Suprapubic skin (tissue), 4 donors: Measurements from ENCODE around the gene PRSS33. TPM values are rescaled to one million over a fixed set of nuclear protein-coding genes. Genes with fewer than 3 reads are reported as not detected.
A peak's percentile ranks its signal among the peaks of the same experiment; 100 is the strongest.

Source experiments
- DNase-seq, 2 donors: peaks; one replicate each; pipeline ENCODE4 v3.0.0-alpha.2; 2019; ENCODE audit warnings: low spot score in 2 of 2
- H3K27ac ChIP-seq: fragments of 200-600 bp; sonication (generic); one replicate; pipeline ENCODE4 v1.5.1; 2019
- H3K27me3 ChIP-seq: fragments of 200-600 bp; sonication (generic); one replicate; pipeline ENCODE4 v1.5.1; 2019
- H3K36me3 ChIP-seq: fragments of 200-600 bp; sonication (generic); one replicate; pipeline ENCODE4 v1.5.1; 2019
- H3K4me1 ChIP-seq: fragments of 200-600 bp; sonication (generic); one replicate; pipeline ENCODE4 v1.5.1; 2019
- H3K4me3 ChIP-seq: fragments of 200-600 bp; sonication (generic); one replicate; pipeline ENCODE4 v1.5.1; 2019; ENCODE audit warnings: mild to moderate bottlenecking
- H3K9me3 ChIP-seq: fragments of 200-600 bp; sonication (generic); one replicate; pipeline ENCODE4 v1.5.1; 2019
- EP300 ChIP-seq: sonication (generic); formaldehyde crosslinking; IDR thresholded peaks from one replicate; pipeline ENCODE4 v1.6.1; 2017; ENCODE audit warnings: antibody characterized with exemption
- POLR2A ChIP-seq, 2 donors: fragments of 450-650 bp; IDR thresholded peaks; one replicate each; pipeline ENCODE4 v1.6.1; 2017; ENCODE audit warnings: antibody characterized with exemption in 2 of 2, mild to moderate bottlenecking in 2 of 2, moderate library complexity in 2 of 2
- POLR2AphosphoS5 ChIP-seq, 3 donors: sonication (generic); formaldehyde crosslinking; IDR thresholded peaks; one replicate each; pipeline ENCODE4 v1.6.1; 2017; ENCODE audit warnings: antibody characterized with exemption in 3 of 3
- WGBS: methylation state at CpG from one replicate; pipeline ENCODE4 v1.1.5; 2018; 5-methylcytosine and 5-hydroxymethylcytosine counted together
- total RNA-seq, 4 donors: library from RNA; depleted of rRNA; stranded (reverse); fragments of >200 nt; gene quantifications; one replicate each; pipeline ENCODE4 v1.1.0, GENCODE V29; 2016
- TF ChIP-seq, protein P1 (sequence below), 2 donors: fragments of 200-600 bp in 1 of 2; fragments of 450-650 bp in 1 of 2; sonication (generic) in 1 of 2; IDR thresholded peaks; one replicate each; pipeline ENCODE4 v1.5.1; 2016 to 2019; ENCODE audit warnings: antibody characterized with exemption in 2 of 2, mild to moderate bottlenecking in 1 of 2, moderate library complexity in 1 of 2

Gene PRSS33
- total RNA-seq, 4 donors from 2014 or later: not detected

DNA sequence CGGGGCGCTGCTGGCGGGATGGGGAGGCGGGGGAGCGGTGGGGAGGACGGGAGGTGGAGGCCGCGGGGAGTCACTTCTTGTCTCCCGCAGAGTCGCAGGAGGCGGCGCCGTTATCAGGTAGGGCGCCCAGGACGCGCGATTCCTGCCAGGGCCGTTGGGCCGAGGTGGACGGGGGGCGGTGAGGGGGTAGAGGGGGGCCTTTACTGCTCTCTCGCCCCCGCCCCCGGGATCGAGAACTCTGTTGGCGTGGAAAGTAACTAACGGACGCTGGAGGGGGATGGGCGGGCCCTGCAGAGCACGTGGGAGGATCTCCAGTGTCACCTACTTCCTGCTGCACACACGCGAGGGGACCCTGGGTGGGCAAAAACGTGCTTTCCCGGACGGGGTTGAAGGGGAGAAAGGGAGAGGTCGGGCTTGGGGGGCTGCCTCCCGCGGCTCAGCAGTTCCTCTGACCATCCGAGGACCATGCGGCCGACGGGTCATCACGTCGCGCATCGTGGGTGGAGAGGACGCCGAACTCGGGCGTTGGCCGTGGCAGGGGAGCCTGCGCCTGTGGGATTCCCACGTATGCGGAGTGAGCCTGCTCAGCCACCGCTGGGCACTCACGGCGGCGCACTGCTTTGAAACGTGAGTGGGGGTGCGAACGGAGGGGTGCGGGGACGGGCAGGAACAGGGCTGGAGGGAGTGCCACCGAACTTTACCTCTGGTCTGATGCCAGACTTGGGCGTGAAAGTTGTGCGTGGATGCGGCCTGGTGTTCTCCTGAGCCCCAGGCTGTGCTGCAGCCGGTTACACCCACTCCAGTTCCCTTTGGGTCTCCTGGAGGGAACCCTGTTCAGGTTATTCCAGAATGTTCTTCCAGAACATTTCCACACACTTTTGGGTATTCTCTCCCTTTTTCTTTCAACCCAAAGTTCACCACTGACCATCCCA, 30.2 kb upstream of the PRSS33 start:
- 52% methylated on average over 34 of the region's 68 CpGs for WGBS
- no peaks in the 10 kb centered on the region for H3K4me1 ChIP-seq
- H3K27ac ChIP-seq: no peak overlapping the region
- no peaks in the 10 kb centered on the region for H3K9me3 ChIP-seq
- peaks cover 51% of the 10 kb centered on the region for H3K27me3 ChIP-seq
- peak; percentile 57 to 74 for DNase-seq
- TF ChIP-seq, protein P1, sequence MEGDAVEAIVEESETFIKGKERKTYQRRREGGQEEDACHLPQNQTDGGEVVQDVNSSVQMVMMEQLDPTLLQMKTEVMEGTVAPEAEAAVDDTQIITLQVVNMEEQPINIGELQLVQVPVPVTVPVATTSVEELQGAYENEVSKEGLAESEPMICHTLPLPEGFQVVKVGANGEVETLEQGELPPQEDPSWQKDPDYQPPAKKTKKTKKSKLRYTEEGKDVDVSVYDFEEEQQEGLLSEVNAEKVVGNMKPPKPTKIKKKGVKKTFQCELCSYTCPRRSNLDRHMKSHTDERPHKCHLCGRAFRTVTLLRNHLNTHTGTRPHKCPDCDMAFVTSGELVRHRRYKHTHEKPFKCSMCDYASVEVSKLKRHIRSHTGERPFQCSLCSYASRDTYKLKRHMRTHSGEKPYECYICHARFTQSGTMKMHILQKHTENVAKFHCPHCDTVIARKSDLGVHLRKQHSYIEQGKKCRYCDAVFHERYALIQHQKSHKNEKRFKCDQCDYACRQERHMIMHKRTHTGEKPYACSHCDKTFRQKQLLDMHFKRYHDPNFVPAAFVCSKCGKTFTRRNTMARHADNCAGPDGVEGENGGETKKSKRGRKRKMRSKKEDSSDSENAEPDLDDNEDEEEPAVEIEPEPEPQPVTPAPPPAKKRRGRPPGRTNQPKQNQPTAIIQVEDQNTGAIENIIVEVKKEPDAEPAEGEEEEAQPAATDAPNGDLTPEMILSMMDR (IDR thresholded peaks at IDR 0.05): no peak
- TF ChIP-seq EP300: no peak
- no peak for TF ChIP-seq POLR2A (IDR thresholded peaks at IDR 0.05)
- TF ChIP-seq POLR2AphosphoS5 (IDR thresholded peaks at IDR 0.05): no peak
- H3K36me3 ChIP-seq: no peaks in the 10 kb centered on the region
- no peak overlapping the region for H3K4me3 ChIP-seq

DNA sequence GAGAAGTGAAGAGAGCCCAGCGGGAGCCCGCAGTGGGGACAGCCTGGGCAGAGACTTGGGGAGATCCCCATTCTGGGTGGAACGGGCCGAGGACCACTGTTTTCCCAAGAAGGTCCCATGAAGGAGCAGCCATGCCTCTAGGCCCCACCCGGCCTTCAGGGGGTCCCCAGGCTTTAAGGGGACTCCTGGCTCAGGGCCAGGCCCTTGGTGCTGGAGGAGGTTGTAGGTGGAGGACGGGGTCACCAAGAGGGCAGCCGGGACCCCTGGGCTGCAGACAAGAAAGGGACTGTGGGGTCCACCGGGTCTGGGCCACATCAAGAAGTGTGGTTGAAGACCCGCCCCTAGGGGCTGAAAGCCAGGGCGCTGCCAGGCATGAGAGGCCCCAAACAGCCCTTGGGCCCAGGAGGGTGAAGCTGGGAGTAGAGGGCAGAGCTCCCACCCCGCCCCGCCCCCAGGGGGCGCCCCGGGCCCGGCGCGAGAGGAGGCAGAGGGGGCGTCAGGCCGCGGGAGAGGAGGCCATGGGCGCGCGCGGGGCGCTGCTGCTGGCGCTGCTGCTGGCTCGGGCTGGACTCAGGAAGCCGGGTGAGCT, 29.5 kb upstream of the PRSS33 start, which contains the start of gene PRSS21:
Gene PRSS21, plus strand, starts transcription at position 487 of the 589 bp plus-strand sequence. Its CDS starts 32 bp downstream, at position 519.
- H3K4me3 ChIP-seq: no peak within 1 kb of the TSS
- H3K27me3 ChIP-seq: peaks cover 56% of the 10 kb centered on the region
- peaks cover 6% of the 10 kb centered on the region for H3K4me1 ChIP-seq
- no peak within 1 kb of the TSS for H3K27ac ChIP-seq
- 88% methylated on average over 9 of the region's 28 CpGs for WGBS
- no peaks in the 10 kb centered on the region for H3K36me3 ChIP-seq
- no peak for TF ChIP-seq POLR2A (IDR thresholded peaks at IDR 0.05)
- TF ChIP-seq POLR2AphosphoS5 (IDR thresholded peaks at IDR 0.05): no peak
- TF ChIP-seq, protein P1 (IDR thresholded peaks at IDR 0.05): no peak
- no peak for TF ChIP-seq EP300
- H3K9me3 ChIP-seq: no peaks in the 10 kb centered on the region
- peak; percentile 50 to 62 for DNase-seq

DNA sequence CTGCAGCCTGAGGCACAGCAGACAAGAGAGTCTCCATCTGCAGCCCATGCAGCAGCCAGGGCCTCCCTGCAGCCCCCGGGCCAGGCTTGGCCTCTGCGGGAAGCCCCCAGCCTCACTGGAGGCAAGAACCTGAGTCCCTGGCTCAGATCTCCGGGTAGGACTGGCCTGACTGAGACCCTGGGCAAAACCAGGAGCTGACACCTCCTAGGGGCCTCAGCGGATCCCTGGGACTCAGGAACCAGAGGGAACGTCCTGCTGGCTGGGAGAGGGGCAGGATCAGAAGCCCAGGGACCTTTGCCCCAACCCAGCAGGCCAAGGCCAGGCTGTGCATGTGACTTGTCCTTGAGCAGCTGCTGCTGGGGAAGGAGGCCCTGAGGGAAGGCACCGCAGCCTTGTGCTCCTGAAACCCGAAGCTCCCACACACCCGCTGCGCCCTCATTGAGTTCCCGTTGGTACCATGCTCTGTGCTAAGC, 28.0 kb upstream of the PRSS33 start:
- H3K27ac ChIP-seq: no peak overlapping the region
- H3K4me1 ChIP-seq: peaks cover 10% of the 10 kb centered on the region
- peaks cover 55% of the 10 kb centered on the region for H3K27me3 ChIP-seq
- TF ChIP-seq POLR2AphosphoS5 (IDR thresholded peaks at IDR 0.05) (no peak), POLR2A (IDR thresholded peaks at IDR 0.05) (no peak), EP300 (no peak)
- TF ChIP-seq, protein P1 (IDR thresholded peaks at IDR 0.05): no peak
- H3K36me3 ChIP-seq: no peaks in the 10 kb centered on the region
- WGBS: 78% methylated on average over 7 of the region's 10 CpGs
- DNase-seq: peak; percentile 36 to 74
- no peaks in the 10 kb centered on the region for H3K9me3 ChIP-seq
- H3K4me3 ChIP-seq: no peak overlapping the region

DNA sequence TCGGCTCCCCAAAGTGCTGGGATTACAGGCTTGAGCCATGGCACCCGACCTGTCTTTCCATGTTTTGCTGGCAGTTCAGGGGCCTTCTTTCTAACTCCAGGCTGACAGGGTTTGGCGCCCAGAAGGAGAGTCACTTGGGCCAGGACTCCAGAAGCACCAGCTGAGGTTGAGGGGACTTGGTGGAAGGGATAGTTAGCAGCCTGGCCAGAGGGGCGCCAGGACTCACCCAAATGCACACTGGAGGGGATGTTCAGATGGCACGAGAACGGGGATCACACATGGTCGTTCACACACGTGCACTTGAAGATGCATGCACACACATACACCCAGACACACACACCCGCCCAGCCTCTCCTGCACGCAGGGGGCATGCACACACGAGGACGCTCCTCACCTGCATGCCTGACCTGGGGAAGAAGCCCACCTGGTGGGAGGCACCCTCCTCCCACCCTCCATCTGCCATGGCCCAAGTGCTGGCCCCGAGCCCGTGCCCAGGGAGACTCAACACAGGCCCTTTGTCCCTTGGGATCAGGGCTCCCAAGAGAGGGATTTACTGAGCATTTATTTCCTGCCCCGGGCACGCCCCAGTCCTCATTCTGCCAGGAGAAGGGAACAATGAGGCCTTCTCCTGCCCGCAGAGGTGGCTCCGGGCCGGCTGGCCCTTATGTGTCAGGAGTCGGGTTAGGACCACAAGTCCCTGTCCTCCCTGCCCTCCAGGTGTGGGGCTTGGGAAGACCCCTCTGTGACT, 27.4 kb upstream of the PRSS33 start:
- no peak overlapping the region for H3K27ac ChIP-seq
- 81% methylated on average over 11 of the region's 20 CpGs for WGBS
- peaks cover 48% of the 10 kb centered on the region for H3K27me3 ChIP-seq
- peak; percentile 54 to 79 for DNase-seq
- no peak for TF ChIP-seq POLR2A (IDR thresholded peaks at IDR 0.05)
- TF ChIP-seq POLR2AphosphoS5 (IDR thresholded peaks at IDR 0.05): no peak
- no peak for TF ChIP-seq EP300
- TF ChIP-seq, protein P1 (IDR thresholded peaks at IDR 0.05): no peak
- no peaks in the 10 kb centered on the region for H3K9me3 ChIP-seq
- H3K36me3 ChIP-seq: no peaks in the 10 kb centered on the region
- no peak overlapping the region for H3K4me3 ChIP-seq
- peaks cover 10% of the 10 kb centered on the region for H3K4me1 ChIP-seq
